Measurements from ENCODE around the gene FARP1. TPM values are rescaled to one million over a fixed set of nuclear protein-coding genes. Genes with fewer than 3 reads are reported as not detected.
A peak's percentile ranks its signal among the peaks of the same experiment; 100 is the strongest.

FARP1 gene
- polyA plus RNA-seq, 2 of the 4 experiments (the other 2 are of a cell fraction) = 9.4 to 13.0 TPM

- no peak for ATAC-seq
- Histone ChIP-seq H3K9me3 (peaks cover 7% of the 10 kb centered on the region; the same call in 1 of the 3 replicates), H3K27ac (no peak overlapping the region), H3K4me3 (no peak overlapping the region), H3K4me1 (0 out of 3 replicates have a peak, but pooled peaks cover 7% of the 10 kb centered on the region), H3K4me2 (no peak overlapping the region)
- WGBS (ENCODE audit: missing lambda C conversion rate) = 77% methylated on average over 2 of the region's 2 CpGs
- TF ChIP-seq ZNF302 (CRISPR knock-in tag; IDR thresholded peaks at IDR 0.05) (no peak), BCL3 (IDR thresholded peaks at IDR 0.05) (no peak), FOSB (CRISPR knock-in tag; IDR thresholded peaks at IDR 0.05) (no peak)
- CTCF ChIA-PET = no interaction called here
- DNase-seq (ENCODE audit: low read depth in 1 of 2, low spot score in 1 of 2) = no peak
- FAIRE-seq = no peak
- POLR2A ChIA-PET = no interaction called here
These were observed 61.7 kb downstream of the FARP1 start for GRCh38 chr13:98204546-98204945.

- DNase-seq (ENCODE audit: low read depth in 1 of 2, low spot score in 1 of 2) (no peak), ATAC-seq (no peak), FAIRE-seq (no peak)
- no peak overlapping the region for H3K27ac ChIP-seq
- WGBS (ENCODE audit: missing lambda C conversion rate) = 50% methylated on average over 4 of the region's 4 CpGs
- peak overlapping the region; percentile 14; the same call in 1 of the 3 replicates for H3K4me2 ChIP-seq
- no peak overlapping the region for H3K4me3 ChIP-seq
- H3K9me3 ChIP-seq = peaks cover 7% of the 10 kb centered on the region; the same call in 1 of the 3 replicates
- no peak for TF ChIP-seq RARB (CRISPR knock-in tag; IDR thresholded peaks at IDR 0.05)
- no peak for TF ChIP-seq CHD2 (IDR thresholded peaks at IDR 0.05; ENCODE audit: low read length, partially characterized antibody)
- no peak for TF ChIP-seq HES2 (IDR thresholded peaks at IDR 0.05)
- TF ChIP-seq SMC3 (IDR thresholded peaks at IDR 0.05) = no peak
- no peak for TF ChIP-seq EP300 (IDR thresholded peaks at IDR 0.05)
- H3K4me1 ChIP-seq = 0 out of 3 replicates have a peak, but pooled peaks cover 5% of the 10 kb centered on the region
- ChIA-PET CTCF (no interaction called here), POLR2A (no interaction called here)
These were observed 64.1 kb downstream of the FARP1 start for GRCh38 chr13:98206946-98207345.

DNA sequence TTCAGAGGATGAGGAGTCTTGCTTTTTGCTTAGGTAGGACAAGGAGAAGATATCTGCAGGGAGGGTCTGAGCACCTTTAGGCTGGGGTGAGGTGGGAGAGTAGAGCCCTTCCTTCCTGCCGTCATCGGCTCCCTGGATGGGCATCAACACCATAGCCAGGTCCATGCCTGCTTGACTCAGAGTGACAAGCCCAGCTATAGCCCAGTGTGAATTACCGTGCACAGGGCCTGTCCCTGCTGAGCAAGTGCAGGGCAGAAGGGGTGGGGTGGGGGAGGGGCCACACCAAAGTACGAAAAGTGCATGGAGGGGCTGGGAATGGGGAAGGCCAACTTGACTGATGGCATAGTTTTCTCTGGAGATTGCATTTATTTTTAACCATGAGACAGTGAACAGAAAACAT is 64.5 kb downstream of the FARP1 start:
- ATAC-seq (no peak; a peak in 1 of 6 replicates), DNase-seq (ENCODE audit: low read depth in 1 of 2, low spot score in 1 of 2) (no peak), FAIRE-seq (no peak)
- no peak overlapping the region for H3K27ac ChIP-seq
- H3K4me1 ChIP-seq = 0 out of 3 replicates have a peak, but pooled peaks cover 5% of the 10 kb centered on the region
- TF ChIP-seq HOXA7 (CRISPR knock-in tag; IDR thresholded peaks at IDR 0.05) (no peak), ELK1 (IDR thresholded peaks at IDR 0.05; ENCODE audit: low read depth, low read length) (no peak), BHLHE40 (IDR thresholded peaks at IDR 0.05; ENCODE audit: low read depth, low read length) (no peak), ZNF302 (CRISPR knock-in tag; IDR thresholded peaks at IDR 0.05) (no peak), GATA3 (IDR thresholded peaks at IDR 0.05; ENCODE audit: borderline replicate concordance) (no peak), KDM1A (IDR thresholded peaks at IDR 0.05; ENCODE audit: low read depth) (no peak), RARB (CRISPR knock-in tag; IDR thresholded peaks at IDR 0.05) (no peak), PHF8 (IDR thresholded peaks at IDR 0.05; ENCODE audit: borderline replicate concordance, low read depth) (no peak), ATOH8 (CRISPR knock-in tag; IDR thresholded peaks at IDR 0.05; ENCODE audit: low read depth) (no peak), EHMT2 (IDR thresholded peaks at IDR 0.05; ENCODE audit: low read depth) (no peak), MAZ (IDR thresholded peaks at IDR 0.05; ENCODE audit: borderline replicate concordance, low read depth, low read length) (no peak), EP300 (IDR thresholded peaks at IDR 0.05) (no peak), CHD4 (IDR thresholded peaks at IDR 0.05; ENCODE audit: borderline replicate concordance) (no peak), HEYL (CRISPR knock-in tag; IDR thresholded peaks at IDR 0.05) (no peak)
- TF ChIP-seq, protein P1, sequence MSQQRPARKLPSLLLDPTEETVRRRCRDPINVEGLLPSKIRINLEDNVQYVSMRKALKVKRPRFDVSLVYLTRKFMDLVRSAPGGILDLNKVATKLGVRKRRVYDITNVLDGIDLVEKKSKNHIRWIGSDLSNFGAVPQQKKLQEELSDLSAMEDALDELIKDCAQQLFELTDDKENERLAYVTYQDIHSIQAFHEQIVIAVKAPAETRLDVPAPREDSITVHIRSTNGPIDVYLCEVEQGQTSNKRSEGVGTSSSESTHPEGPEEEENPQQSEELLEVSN (IDR thresholded peaks at IDR 0.05; ENCODE audit: borderline replicate concordance, low read depth) = no peak
- WGBS (ENCODE audit: missing lambda C conversion rate) = 40% methylated on average over 3 of the region's 4 CpGs
- peaks cover 7% of the 10 kb centered on the region; the same call in 1 of the 3 replicates for H3K9me3 ChIP-seq
- ChIA-PET CTCF (no interaction called here), POLR2A (no interaction called here)
- no peak overlapping the region for H3K4me3 ChIP-seq
- peak overlapping the region; percentile 14; the same call in 1 of the 3 replicates for H3K4me2 ChIP-seq

All from A549 (cell line).